HS-27A (cell line): Measurements from ENCODE around the gene DNTT.

ENCODE experiments used
- DNase-seq: peaks from one replicate; pipeline ENCODE4 v3.0.0-alpha.2; 2012; ENCODE audit warnings: low read depth, missing footprints

Gene DNTT

GRCh38 chr10:96342402-96342801 lies 38.2 kb downstream of the DNTT start:
- DNase-seq, result no peak

- DNase-seq, result no peak
Measured at GRCh38 chr10:96344178-96344577, 39.9 kb downstream of the DNTT start.

GRCh38 chr10:96345222-96345621 lies 41.0 kb downstream of the DNTT start:
- no peak for DNase-seq

- DNase-seq, result no peak
Measured at GRCh38 chr10:96346295-96346694, 42.1 kb downstream of the DNTT start.

- no peak for DNase-seq
Measured at GRCh38 chr10:96352027-96352426, 47.8 kb downstream of the DNTT start.

GRCh38 chr10:96352582-96352981 lies 48.3 kb downstream of the DNTT start:
- no peak for DNase-seq

- DNase-seq, result no peak
Measured at GRCh38 chr10:96357038-96357620, 52.9 kb downstream of the DNTT start.

- no peak for DNase-seq
Measured at GRCh38 chr10:96358851-96359540, 54.8 kb downstream of the DNTT start, which contains the start of gene OPALIN. Gene OPALIN (minus strand): TSS chr10:96359002. CDS start chr10:96358896, 106 bp downstream.

GRCh38 chr10:96359616-96360015 lies 55.4 kb downstream of the DNTT start:
- no peak for DNase-seq

- DNase-seq, result no peak
Measured at GRCh38 chr10:96360331-96360730, 56.1 kb downstream of the DNTT start.

GRCh38 chr10:96360766-96361165 lies 56.5 kb downstream of the DNTT start:
- DNase-seq, result no peak

- no peak for DNase-seq
Measured at GRCh38 chr10:96365571-96365970, 61.3 kb downstream of the DNTT start.

- DNase-seq, result no peak
Measured at GRCh38 chr10:96366508-96366907, 62.3 kb downstream of the DNTT start.

- DNase-seq, result no peak
Measured at GRCh38 chr10:96367470-96367869, 63.2 kb downstream of the DNTT start.

- DNase-seq, result no peak
Measured at GRCh38 chr10:96368971-96369370, 64.7 kb downstream of the DNTT start.

GRCh38 chr10:96369890-96370583 lies 65.8 kb downstream of the DNTT start:
- no peak for DNase-seq

- no peak for DNase-seq
Measured at GRCh38 chr10:96370584-96371157, 66.4 kb downstream of the DNTT start.

GRCh38 chr10:96371356-96371755 lies 67.1 kb downstream of the DNTT start:
- DNase-seq, result no peak

- DNase-seq, result no peak
Measured at GRCh38 chr10:96374004-96374403, 69.8 kb downstream of the DNTT start.

GRCh38 chr10:96374639-96374984 lies 70.4 kb downstream of the DNTT start:
- no peak for DNase-seq

GRCh38 chr10:96374985-96375830 lies 71.0 kb downstream of the DNTT start:
- DNase-seq, result peak; percentile 64

- DNase-seq, result no peak
Measured at GRCh38 chr10:96376483-96376882, 72.2 kb downstream of the DNTT start.
